C4-2B (cell line): ENCODE measurements around the gene LDHAL6A.

Experiments
- H3K27ac ChIP-seq: fragments of 450-650 bp; 2 replicates; pipeline ENCODE4 v1.5.1; 2017
- CTCF ChIP-seq: fragments of 450-650 bp; conservative IDR thresholded peaks from 2 replicates; pipeline ENCODE4 v1.5.1; 2017; ENCODE audit warnings: mild to moderate bottlenecking
- ZFX ChIP-seq: fragments of 450-650 bp; IDR thresholded peaks from 2 replicates; pipeline ENCODE4 v1.6.1; 2017

Gene LDHAL6A

GRCh38 chr11:18495703-18496102 is 40.0 kb downstream of the LDHAL6A start:
- no peak overlapping the region for H3K27ac ChIP-seq
- no peak for TF ChIP-seq CTCF
- TF ChIP-seq ZFX: no peak

DNA sequence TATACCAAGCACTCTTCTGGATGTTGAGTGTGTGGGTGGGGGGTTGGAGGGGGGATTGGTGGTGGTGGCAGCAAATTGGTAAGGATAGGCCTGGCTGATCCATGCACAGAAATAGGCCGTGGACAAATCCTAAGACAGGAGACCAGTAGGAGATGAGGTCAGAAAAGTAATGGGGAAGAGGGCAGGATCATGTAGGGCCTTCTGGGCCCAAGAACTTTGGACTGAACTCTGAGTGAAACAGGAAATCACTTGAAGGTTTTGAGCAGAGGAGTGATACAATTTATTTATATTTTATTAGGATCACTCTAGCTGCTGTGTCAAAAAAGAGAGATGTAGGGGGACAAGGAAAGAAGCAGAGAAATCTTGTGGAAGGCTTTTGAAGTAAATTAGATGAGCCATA is 42.4 kb downstream of the LDHAL6A start:
- no peak for TF ChIP-seq ZFX
- no peak for TF ChIP-seq CTCF
- H3K27ac ChIP-seq: no peak overlapping the region

DNA sequence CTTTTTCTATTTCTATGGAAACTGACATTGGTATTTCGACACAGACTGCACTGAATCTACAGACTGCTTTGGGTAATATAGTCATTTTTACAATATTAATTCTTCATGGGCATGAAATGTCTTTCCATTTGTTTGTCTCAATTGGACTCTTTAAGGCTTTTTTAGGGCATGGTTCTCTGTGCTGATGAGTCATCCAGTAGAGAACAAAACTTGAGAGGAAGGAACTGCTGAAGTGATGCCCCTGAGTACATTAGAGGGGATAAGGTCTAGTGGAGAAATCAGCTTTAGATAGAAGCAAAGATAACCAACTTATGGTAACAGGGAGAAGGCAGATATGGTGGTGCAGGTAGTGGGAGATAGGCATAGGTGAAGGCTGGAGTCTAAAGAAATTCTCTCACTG is 46.0 kb downstream of the LDHAL6A start:
- no peak overlapping the region for H3K27ac ChIP-seq
- no peak for TF ChIP-seq CTCF
- no peak for TF ChIP-seq ZFX

DNA sequence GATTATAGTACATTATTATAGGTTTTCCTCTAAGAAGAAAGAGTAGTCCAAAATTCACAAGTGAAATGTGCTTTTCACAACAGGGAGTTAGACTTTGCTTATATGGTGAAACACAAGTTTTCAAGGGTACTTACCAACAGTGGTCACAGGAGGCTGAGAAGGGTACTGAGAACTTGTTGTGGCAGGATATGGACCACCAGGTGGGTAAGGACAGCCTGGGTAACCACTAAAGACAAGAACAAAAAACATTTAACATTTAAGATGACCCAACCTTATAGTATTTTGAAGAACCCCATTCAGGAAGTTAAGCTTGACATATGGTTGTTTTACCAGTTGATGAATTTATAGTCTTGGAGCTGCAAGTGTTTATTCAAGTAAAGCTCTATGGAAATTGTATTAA is 46.7 kb downstream of the LDHAL6A start:
- no peak for TF ChIP-seq ZFX
- no peak for TF ChIP-seq CTCF
- no peak overlapping the region for H3K27ac ChIP-seq

GRCh38 chr11:18521122-18521521 is 65.5 kb downstream of the LDHAL6A start:
- H3K27ac ChIP-seq: no peak overlapping the region
- TF ChIP-seq ZFX: no peak
- TF ChIP-seq CTCF: no peak

DNA sequence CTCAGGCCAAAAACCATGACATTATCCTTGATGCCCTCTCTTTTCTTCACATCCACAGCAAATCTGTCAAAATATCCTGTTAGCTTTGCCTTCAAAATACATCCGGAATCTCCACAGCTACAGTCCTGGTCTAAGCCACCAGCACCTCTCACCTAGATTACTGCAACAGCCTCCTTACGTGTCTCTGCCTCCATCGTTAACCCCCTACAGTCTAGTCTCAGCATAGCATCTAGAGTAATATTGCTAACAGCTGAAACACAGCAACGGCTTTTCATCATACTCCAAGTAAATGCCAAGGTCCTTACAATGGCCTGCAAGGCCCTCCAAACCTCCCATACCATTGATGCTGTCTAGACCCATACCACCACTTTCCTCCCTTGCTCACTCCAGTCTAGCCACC is 66.7 kb downstream of the LDHAL6A start:
- TF ChIP-seq CTCF (no peak; the same call in 1 of the 2 replicates), ZFX (no peak)
- no peak overlapping the region for H3K27ac ChIP-seq

DNA sequence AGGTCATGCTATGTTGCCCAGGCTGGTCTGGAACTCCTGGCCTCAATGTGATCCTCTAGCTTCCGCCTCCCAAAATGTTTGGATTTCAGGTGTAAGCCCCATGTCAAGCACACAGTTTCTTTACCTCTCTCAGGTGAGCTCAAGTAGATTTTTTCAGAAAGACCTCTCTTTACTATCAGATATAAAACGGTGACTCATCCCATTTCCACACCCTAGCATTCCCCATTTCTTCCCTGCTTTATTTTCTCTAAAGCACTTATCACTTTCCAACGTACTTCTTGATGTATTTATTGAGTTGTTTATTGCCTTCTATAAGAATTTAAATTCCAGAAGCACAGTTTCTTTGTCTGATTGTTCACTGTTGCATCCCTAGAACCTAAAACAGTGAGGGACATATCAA is 67.4 kb downstream of the LDHAL6A start:
- H3K27ac ChIP-seq: no peak overlapping the region
- TF ChIP-seq ZFX (no peak), CTCF (no peak)
